Measurements from ENCODE around the gene RIMS4. TPM values are rescaled to one million over a fixed set of nuclear protein-coding genes. Genes with fewer than 3 reads are reported as not detected.

Gene RIMS4
- total RNA-seq, 2 experiments from 2014 or later, result not detected

DNA sequence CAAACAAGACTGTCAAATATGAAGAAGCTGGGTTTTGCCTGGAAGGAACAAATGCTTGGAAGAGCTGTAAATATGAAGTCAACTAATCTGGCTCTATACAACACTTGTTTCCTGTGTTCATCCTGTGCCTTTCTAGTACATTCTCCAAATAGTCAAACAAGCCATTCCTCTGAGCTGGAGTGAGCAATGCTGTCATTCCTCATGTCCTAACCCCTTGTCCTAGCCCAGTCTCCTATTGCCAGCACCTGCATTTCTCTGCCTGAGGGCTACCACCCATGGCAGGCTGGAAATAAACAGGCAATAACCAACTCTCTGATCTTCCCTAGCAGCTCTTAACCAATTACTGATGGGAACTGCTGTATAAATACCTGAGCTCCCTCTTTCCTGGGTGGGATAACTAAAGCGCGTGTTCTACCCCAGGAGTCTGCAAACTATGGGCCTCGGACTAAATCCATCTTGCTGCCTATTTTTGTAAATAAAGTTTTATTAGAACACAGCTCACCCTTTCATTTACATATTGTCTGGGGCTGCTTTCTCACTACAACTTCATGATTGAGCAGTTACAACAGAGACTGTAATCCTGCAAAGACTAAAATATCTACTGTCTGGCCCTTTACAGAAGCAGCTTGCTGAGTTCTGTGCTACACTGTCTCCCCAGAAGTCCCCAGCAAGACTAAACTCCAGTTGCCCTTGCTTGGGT lies 13.4 kb downstream of the RIMS4 start:
- Mint-ChIP-seq H3K4me3 (no peak overlapping the region), H3K9me3 (no peaks in the 10 kb centered on the region), H3K4me1 (no peaks in the 10 kb centered on the region), H3K36me3 (no peaks in the 10 kb centered on the region), H3K27me3 (peaks cover 19% of the 10 kb centered on the region), H3K27ac (no peak overlapping the region)
- ATAC-seq (ENCODE audit: low read depth), result no peak
- POLR2A ChIA-PET, result no interaction called here
- no peak for DNase-seq

- H3K4me3 Mint-ChIP-seq, result no peak overlapping the region
- POLR2A ChIA-PET, result no interaction called here
- no peaks in the 10 kb centered on the region for H3K4me1 Mint-ChIP-seq
- ATAC-seq (ENCODE audit: low read depth), result no peak
- H3K9me3 Mint-ChIP-seq, result no peaks in the 10 kb centered on the region
- DNase-seq, result no peak
- H3K36me3 Mint-ChIP-seq, result no peaks in the 10 kb centered on the region
- no peak overlapping the region for H3K27ac Mint-ChIP-seq
- H3K27me3 Mint-ChIP-seq, result peaks cover 17% of the 10 kb centered on the region
Observed at GRCh38 chr20:44796311-44796710, 14.0 kb downstream of the RIMS4 start.

GRCh38 chr20:44795836-44796235 lies 14.5 kb downstream of the RIMS4 start:
- Mint-ChIP-seq H3K4me1 (no peaks in the 10 kb centered on the region), H3K27ac (no peak overlapping the region), H3K9me3 (no peaks in the 10 kb centered on the region), H3K4me3 (no peak overlapping the region), H3K27me3 (peaks cover 16% of the 10 kb centered on the region), H3K36me3 (no peaks in the 10 kb centered on the region)
- no peak for DNase-seq
- ATAC-seq (ENCODE audit: low read depth), result no peak
- POLR2A ChIA-PET, result no interaction called here

DNA sequence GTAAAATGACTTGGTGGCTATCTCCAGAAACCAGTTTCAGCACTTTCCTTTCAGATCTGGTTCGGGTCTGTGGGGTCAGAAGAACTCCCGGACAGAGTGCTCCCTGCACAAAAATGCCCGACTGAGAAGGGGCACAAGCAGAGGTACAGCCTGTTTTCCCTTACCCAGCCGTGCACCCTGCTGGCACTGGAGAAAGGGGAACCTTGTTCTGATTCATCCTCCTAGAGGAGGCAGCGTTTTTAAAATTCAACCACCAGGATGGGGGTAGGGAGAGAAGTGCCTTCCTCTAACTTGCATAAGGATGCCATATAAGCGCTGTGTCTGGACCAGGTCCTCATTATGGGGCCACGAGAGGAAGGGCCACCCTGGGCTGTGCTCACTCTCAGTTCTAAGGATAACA lies 17.6 kb downstream of the RIMS4 start:
- Mint-ChIP-seq H3K4me3 (no peak overlapping the region), H3K27me3 (peaks cover 20% of the 10 kb centered on the region), H3K4me1 (no peaks in the 10 kb centered on the region), H3K36me3 (no peaks in the 10 kb centered on the region), H3K9me3 (no peaks in the 10 kb centered on the region), H3K27ac (no peak overlapping the region)
- DNase-seq, result no peak
- POLR2A ChIA-PET, result no interaction called here
- ATAC-seq (ENCODE audit: low read depth), result no peak

GRCh38 chr20:44790638-44791393 lies 19.5 kb downstream of the RIMS4 start:
- no peak for ATAC-seq (ENCODE audit: low read depth)

DNA sequence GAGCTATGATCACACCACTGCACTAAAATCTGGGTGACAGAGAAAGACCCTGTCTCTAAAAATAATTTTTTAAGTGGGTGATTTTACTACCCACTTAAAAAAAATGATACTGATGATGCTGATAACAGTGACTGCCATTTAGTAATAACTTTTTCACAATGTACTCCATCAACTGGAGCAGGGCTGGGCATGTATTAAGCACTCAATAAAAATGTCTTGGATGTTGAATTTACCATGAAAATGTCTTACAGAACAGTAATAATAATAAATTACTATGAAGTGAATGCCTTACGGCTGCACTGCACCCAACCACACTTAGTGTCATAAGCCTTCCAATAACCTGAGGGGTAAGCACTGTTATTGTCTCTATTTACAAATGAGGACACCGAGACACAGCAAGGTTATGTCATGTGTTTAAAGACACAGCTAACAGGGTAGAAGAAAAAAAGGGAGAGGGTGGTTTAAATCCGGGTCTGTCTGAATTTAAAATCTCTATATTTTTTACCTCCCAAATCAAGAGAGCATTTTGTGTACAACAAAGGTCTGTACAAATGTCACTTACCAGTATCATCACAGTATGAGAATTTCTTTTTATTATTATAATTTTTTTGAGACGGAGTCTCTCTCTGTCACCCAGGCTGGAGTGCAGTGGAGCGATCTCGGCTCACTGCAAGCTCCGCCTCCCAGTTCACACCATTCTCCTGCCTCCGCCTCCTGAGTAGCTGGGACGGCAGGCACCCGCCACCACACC lies 21.5 kb downstream of the RIMS4 start:
- Mint-ChIP-seq H3K4me3 (no peak overlapping the region), H3K27ac (no peak overlapping the region), H3K9me3 (no peaks in the 10 kb centered on the region), H3K4me1 (no peaks in the 10 kb centered on the region), H3K27me3 (peaks cover 11% of the 10 kb centered on the region), H3K36me3 (no peaks in the 10 kb centered on the region)
- ATAC-seq (ENCODE audit: low read depth) (no peak), DNase-seq (no peak)
- POLR2A ChIA-PET, result no interaction called here

More at GRCh38 chr20:44790638-44791393, 19.5 kb downstream of the RIMS4 start:
- Mint-ChIP-seq H3K27ac (no peak overlapping the region), H3K4me3 (no peak overlapping the region), H3K27me3 (peaks cover 10% of the 10 kb centered on the region), H3K9me3 (no peaks in the 10 kb centered on the region), H3K4me1 (no peaks in the 10 kb centered on the region), H3K36me3 (no peaks in the 10 kb centered on the region)
- POLR2A ChIA-PET, result no interaction called here
- DNase-seq, result no peak

DNA sequence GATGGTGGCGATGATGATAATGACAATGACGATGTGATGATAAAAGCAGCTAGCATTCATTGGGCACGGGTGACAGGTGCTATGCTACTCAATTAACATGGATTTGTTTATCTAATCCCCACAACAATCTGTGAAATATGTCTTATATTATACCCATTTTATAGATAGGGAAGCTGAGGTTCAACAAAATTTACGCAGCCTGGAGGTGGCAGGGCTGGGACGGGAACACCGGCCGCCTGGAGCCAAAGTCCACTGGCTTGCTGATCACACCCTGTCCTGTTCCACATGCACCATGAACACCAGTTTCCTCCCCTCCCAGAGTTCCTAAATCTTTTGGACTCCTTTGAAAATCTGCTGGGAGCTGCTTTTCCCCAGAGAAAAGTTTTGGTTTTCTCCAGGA lies 23.0 kb downstream of the RIMS4 start:
- peaks cover 11% of the 10 kb centered on the region for H3K27me3 Mint-ChIP-seq
- POLR2A ChIA-PET, result interaction anchor here (0.6 kb wide), 1 partner anchor 12 kb away, joined by 3 read pairs; no protein-coding TSS in a partner anchor
- H3K9me3 Mint-ChIP-seq, result no peaks in the 10 kb centered on the region
- no peak overlapping the region for H3K4me3 Mint-ChIP-seq
- no peaks in the 10 kb centered on the region for H3K4me1 Mint-ChIP-seq
- ATAC-seq (ENCODE audit: low read depth), result no peak
- no peak for DNase-seq
- no peaks in the 10 kb centered on the region for H3K36me3 Mint-ChIP-seq
- H3K27ac Mint-ChIP-seq, result no peak overlapping the region

DNA sequence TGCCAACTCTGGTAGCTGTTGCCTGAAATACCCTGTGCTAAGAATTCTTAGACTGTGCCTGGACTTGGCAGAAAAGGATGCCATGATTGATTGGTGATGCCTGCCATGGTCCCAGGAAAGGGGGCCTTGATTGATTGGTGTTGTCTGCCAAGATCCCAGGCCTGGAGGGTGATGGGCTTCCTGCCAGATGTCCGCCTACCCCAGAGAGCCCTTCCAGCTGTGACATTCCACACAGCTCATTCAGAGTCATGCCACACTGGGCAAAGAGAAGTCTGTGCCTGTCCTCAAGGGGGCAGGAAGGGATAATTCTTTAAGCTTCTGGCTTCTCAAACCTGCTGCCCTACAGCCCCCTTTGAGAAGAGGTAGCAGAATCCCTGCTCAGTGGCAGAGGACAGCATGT lies 24.6 kb downstream of the RIMS4 start:
- no peaks in the 10 kb centered on the region for H3K4me1 Mint-ChIP-seq
- H3K9me3 Mint-ChIP-seq, result no peaks in the 10 kb centered on the region
- POLR2A ChIA-PET, result no interaction called here
- no peak overlapping the region for H3K27ac Mint-ChIP-seq
- no peak overlapping the region for H3K4me3 Mint-ChIP-seq
- ATAC-seq (ENCODE audit: low read depth), result no peak
- DNase-seq, result no peak
- H3K36me3 Mint-ChIP-seq, result no peaks in the 10 kb centered on the region
- H3K27me3 Mint-ChIP-seq, result peaks cover 9% of the 10 kb centered on the region

DNA sequence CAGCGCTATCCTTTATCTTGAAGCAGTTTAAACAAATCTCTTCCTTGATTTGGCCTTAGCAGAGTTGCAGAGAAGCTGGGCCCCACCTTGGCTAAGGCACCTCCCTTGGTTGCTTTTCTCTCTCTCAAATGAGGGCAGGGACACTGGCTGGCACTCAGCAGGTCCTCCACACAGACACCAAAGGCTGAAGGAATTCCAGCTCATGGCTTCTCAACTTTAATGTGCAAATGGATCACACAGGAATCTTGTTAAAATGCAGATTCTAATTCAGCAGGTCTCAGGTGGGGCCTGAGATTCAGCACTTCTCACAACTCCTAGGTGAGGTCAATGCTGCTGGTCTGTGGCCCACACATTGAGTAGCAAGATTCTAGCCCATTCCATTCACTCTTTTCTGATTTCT lies 25.7 kb downstream of the RIMS4 start:
- POLR2A ChIA-PET, result no interaction called here
- no peak overlapping the region for H3K4me3 Mint-ChIP-seq

DNA sequence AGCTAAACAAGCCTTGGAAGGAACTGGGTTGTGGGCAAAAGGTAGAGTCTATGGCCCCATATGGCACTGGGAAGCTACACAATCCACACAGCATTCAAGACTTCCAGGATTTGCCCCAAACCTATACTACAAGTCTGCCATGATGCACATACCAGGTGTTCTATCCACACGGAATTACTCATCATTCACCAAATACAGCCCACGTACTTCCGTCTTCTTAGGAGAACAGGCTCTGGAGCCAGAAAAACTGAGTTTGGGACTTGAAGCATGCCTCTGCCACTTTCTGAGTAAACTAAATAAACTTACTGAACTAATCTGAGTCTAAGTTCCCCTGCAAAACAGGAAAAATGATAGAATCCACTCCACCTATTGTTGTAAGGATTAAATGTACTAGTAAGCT lies 28.6 kb downstream of the RIMS4 start:
- no peak for DNase-seq
- Mint-ChIP-seq H3K27ac (no peak overlapping the region), H3K4me1 (no peaks in the 10 kb centered on the region), H3K36me3 (no peaks in the 10 kb centered on the region), H3K27me3 (peaks cover 4% of the 10 kb centered on the region), H3K9me3 (no peaks in the 10 kb centered on the region), H3K4me3 (no peak overlapping the region)
- ATAC-seq (ENCODE audit: low read depth), result no peak
- POLR2A ChIA-PET, result no interaction called here

More for the DNA sequence above, 25.7 kb downstream of the RIMS4 start:
- DNase-seq (no peak), ATAC-seq (ENCODE audit: low read depth) (no peak)
- peaks cover 7% of the 10 kb centered on the region for H3K27me3 Mint-ChIP-seq
- H3K9me3 Mint-ChIP-seq, result no peaks in the 10 kb centered on the region
- no peaks in the 10 kb centered on the region for H3K36me3 Mint-ChIP-seq
- no peaks in the 10 kb centered on the region for H3K4me1 Mint-ChIP-seq
- no peak overlapping the region for H3K27ac Mint-ChIP-seq

DNA sequence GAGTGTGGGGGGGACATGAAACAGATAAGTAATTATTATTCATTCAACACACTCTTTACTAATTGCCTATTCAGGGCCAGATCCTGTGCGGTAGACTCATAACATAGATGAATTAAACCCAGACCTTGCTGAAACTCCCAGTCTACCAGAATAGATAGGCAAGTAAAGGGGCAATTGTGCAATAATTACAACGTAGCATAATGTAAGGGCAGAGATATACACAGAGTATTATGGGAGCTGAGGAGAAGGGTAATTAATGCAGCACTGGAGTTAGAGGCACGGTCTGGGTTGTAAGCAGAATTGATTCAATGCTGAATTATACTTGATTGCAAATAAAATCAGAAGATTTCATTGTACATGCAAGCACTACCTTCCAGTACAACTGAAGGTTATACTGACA lies 29.2 kb downstream of the RIMS4 start:
- no peak for ATAC-seq (ENCODE audit: low read depth)
- POLR2A ChIA-PET, result no interaction called here
- no peak for DNase-seq
- Mint-ChIP-seq H3K36me3 (no peaks in the 10 kb centered on the region), H3K4me3 (no peak overlapping the region), H3K27me3 (peaks cover 4% of the 10 kb centered on the region), H3K4me1 (no peaks in the 10 kb centered on the region), H3K27ac (no peak overlapping the region), H3K9me3 (no peaks in the 10 kb centered on the region)

- H3K9me3 Mint-ChIP-seq, result no peaks in the 10 kb centered on the region
- H3K4me3 Mint-ChIP-seq, result no peak overlapping the region
- H3K4me1 Mint-ChIP-seq, result no peaks in the 10 kb centered on the region
- H3K27ac Mint-ChIP-seq, result no peak overlapping the region
- peak; percentile 36 for ATAC-seq (ENCODE audit: low read depth)
- H3K27me3 Mint-ChIP-seq, result peaks cover under 1% of the 10 kb centered on the region
- peak; percentile 63 for DNase-seq
- no peaks in the 10 kb centered on the region for H3K36me3 Mint-ChIP-seq
- POLR2A ChIA-PET, result no interaction called here
Observed at GRCh38 chr20:44780226-44780625, 30.1 kb downstream of the RIMS4 start.

DNA sequence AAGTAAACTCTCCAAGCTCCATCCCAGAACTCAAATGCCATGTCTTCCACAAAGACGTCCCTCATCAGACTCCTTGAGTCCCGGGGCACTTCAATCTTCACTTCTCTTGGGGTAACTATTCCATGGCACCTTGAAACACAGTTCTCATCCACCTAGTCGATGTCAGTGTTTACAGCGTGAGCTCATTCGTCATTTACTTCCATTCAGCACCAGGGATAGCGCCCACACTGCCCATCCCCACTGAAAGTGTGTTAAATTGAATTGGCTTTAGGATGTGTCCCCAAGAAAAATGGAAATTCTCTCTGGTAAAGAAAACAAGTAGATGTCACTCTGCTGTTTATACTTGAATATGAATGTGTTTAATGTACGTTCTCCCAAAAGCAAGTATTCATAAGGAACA lies 33.4 kb downstream of the RIMS4 start:
- Mint-ChIP-seq H3K9me3 (no peaks in the 10 kb centered on the region), H3K4me3 (no peak overlapping the region), H3K27me3 (no peaks in the 10 kb centered on the region), H3K36me3 (no peaks in the 10 kb centered on the region), H3K27ac (no peak overlapping the region), H3K4me1 (no peaks in the 10 kb centered on the region)
- DNase-seq (no peak), ATAC-seq (ENCODE audit: low read depth) (no peak)
- POLR2A ChIA-PET, result no interaction called here

Measured in activated naive CD8-positive, alpha-beta T cell treated with anti-CD3 and anti-CD28 coated beads, Interleukin-2, amount 10 ng/mL, durations not matched to agents 7 days and 5 days (primary cell).